Glomerular visceral epithelial cell (primary cell): ENCODE results near the gene OR51D1.

ENCODE experiments used
- DNase-seq: peaks from one replicate; pipeline ENCODE4 v3.0.0-alpha.2; 2016; ENCODE audit errors: extremely low spot score

OR51D1 gene

GRCh38 chr11:4636962-4637661 is at the start of gene OR51D1:
TSS of gene OR51D1 (plus strand) at chr11:4637477. CDS start at chr11:4639791, 2,314 bp downstream.
- peak; percentile 58 for DNase-seq

- DNase-seq, result no peak
Observed at GRCh38 chr11:4589017-4589416, 48.3 kb upstream of the OR51D1 start.

GRCh38 chr11:4593739-4594138 is 43.5 kb upstream of the OR51D1 start, which contains the start of gene OR52I1:
TSS of gene OR52I1 (plus strand) at chr11:4594039. CDS start at chr11:4594039, 0 bp downstream.
- DNase-seq, result no peak

GRCh38 chr11:4605057-4605456 is 32.2 kb upstream of the OR51D1 start:
- DNase-seq, result no peak

GRCh38 chr11:4606231-4607015 is 30.9 kb upstream of the OR51D1 start:
- peak; percentile 19 for DNase-seq

- no peak for DNase-seq
Observed at GRCh38 chr11:4607096-4607495, 30.2 kb upstream of the OR51D1 start.

- peak; percentile 95 for DNase-seq
Observed at GRCh38 chr11:4607781-4608666, 29.3 kb upstream of the OR51D1 start, which contains the start of gene TRIM68. TSS of gene TRIM68 (minus strand) at chr11:4608231. CDS start at chr11:4605504, 2,727 bp downstream.

GRCh38 chr11:4610258-4610935 is 26.9 kb upstream of the OR51D1 start:
- no peak for DNase-seq

GRCh38 chr11:4611986-4612385 is 25.3 kb upstream of the OR51D1 start:
- no peak for DNase-seq

- DNase-seq, result no peak
Observed at GRCh38 chr11:4615856-4616444, 21.3 kb upstream of the OR51D1 start.

- no peak for DNase-seq
Observed at GRCh38 chr11:4619514-4619913, 17.8 kb upstream of the OR51D1 start.

- peak; percentile 59 for DNase-seq
Observed at GRCh38 chr11:4626207-4627099, 10.8 kb upstream of the OR51D1 start.

- no peak for DNase-seq
Observed at GRCh38 chr11:4636136-4636535, 1.1 kb upstream of the OR51D1 start.

GRCh38 chr11:4637662-4638047 is 378 bp downstream of the OR51D1 start:
- no peak for DNase-seq

- DNase-seq, result no peak
Observed at GRCh38 chr11:4639931-4640330, 2.7 kb downstream of the OR51D1 start.

GRCh38 chr11:4641501-4641900 is 4.2 kb downstream of the OR51D1 start:
- DNase-seq, result no peak

- no peak for DNase-seq
Observed at GRCh38 chr11:4642043-4642442, 4.8 kb downstream of the OR51D1 start.

GRCh38 chr11:4643076-4643475 is 5.8 kb downstream of the OR51D1 start:
- no peak for DNase-seq

- DNase-seq, result no peak
Observed at GRCh38 chr11:4643682-4644081, 6.4 kb downstream of the OR51D1 start, which contains the start of gene OR51E1. TSS of gene OR51E1 (plus strand) at chr11:4643982. CDS start at chr11:4652527, 8,545 bp downstream.

GRCh38 chr11:4644233-4644632 is 7.0 kb downstream of the OR51D1 start:
- DNase-seq, result no peak
